IMR-90 (cell line): ENCODE data around the gene CCSER1. TPM values are rescaled to one million over a fixed set of nuclear protein-coding genes. Genes with fewer than 3 reads are reported as not detected.

Experiments used
- ATAC-seq: fragments of 200-7000 bp; cut with Tn5 transposase; 2 replicates; pipeline ENCODE4 v1.9.1; 2020; ENCODE audit warnings: low read depth, mild to moderate bottlenecking, moderate library complexity
- BruUV-seq: library from RNA; stranded (reverse); fragments of 400-500 nt; replicated peaks from 2 replicates; lab custom pipeline; 2021; lab: Mats Ljungman, UMichigan
- CTCF ChIA-PET: fragments of 300-600 bp; formaldehyde crosslinking; extraction: SDS; loops from one replicate; lab custom pipeline; 2021; ENCODE audit warnings: antibody characterized with exemption; lab: Yijun Ruan, JAX
- POLR2A ChIA-PET: fragments of 300-600 bp; sonication (Branson Sonifier 250); formaldehyde crosslinking; loops from one replicate; lab custom pipeline; 2022; ENCODE audit warnings: antibody characterized with exemption; ENCODE audit not compliant: unreplicated experiment; lab: Charles Lee
- DNase-seq: peaks from one replicate; pipeline ENCODE4 v3.0.0; 2013
- H2AFZ ChIP-seq: replicated peaks from 2 replicates; pipeline ENCODE3; 2013; ENCODE audit warnings: low read length, mild to moderate bottlenecking; ENCODE audit not compliant: poor library complexity
- H2AK5ac ChIP-seq: 2 replicates; pipeline ENCODE4 v1.6.1; 2013; ENCODE audit warnings: low read depth, low read length, inconsistent platforms
- H2AK9ac ChIP-seq: replicated peaks from 2 replicates; pipeline ENCODE3; 2013; ENCODE audit warnings: mild to moderate bottlenecking, low read depth, low read length, moderate library complexity; ENCODE audit not compliant: poor library complexity
- H2BK120ac ChIP-seq: 2 replicates; pipeline ENCODE4 v1.6.1; 2013; ENCODE audit warnings: low read depth, low read length, inconsistent platforms
- H2BK15ac ChIP-seq: 3 replicates; pipeline ENCODE4 v1.6.1; 2013; ENCODE audit warnings: low read depth, low read length, inconsistent platforms
- H2BK20ac ChIP-seq: 2 replicates; pipeline ENCODE4 v1.6.1; 2013; ENCODE audit warnings: low read depth, mild to moderate bottlenecking, inconsistent platforms, low read length, moderate library complexity
- H2BK5ac ChIP-seq: 2 replicates; pipeline ENCODE4 v1.6.1; 2013; ENCODE audit warnings: mild to moderate bottlenecking, low read depth, low read length, inconsistent platforms; ENCODE audit not compliant: poor library complexity, severe bottlenecking
- H3K14ac ChIP-seq: replicated peaks from 2 replicates; pipeline ENCODE4 v1.6.1; 2013; ENCODE audit warnings: low read depth, low read length, inconsistent platforms
- H3K18ac ChIP-seq: 2 replicates; pipeline ENCODE4 v1.6.1; 2013; ENCODE audit warnings: low read depth, low read length, control low read depth
- H3K23ac ChIP-seq: 2 replicates; pipeline ENCODE4 v1.6.1; 2013; ENCODE audit warnings: low read depth, low read length, inconsistent platforms
- H3K27ac ChIP-seq: 2 replicates; pipeline ENCODE4 v1.5.1; 2013; ENCODE audit warnings: mild to moderate bottlenecking, control low read depth, low read length; ENCODE audit not compliant: insufficient read depth
- H3K27me3 ChIP-seq: 2 replicates; pipeline ENCODE4 v1.6.1; 2013; ENCODE audit warnings: low read length; ENCODE audit not compliant: control insufficient read depth, insufficient read depth
- H3K36me3 ChIP-seq: 2 replicates; pipeline ENCODE4 v1.6.1; 2013; ENCODE audit warnings: low read length, mixed read lengths; ENCODE audit not compliant: control insufficient read depth, insufficient read depth
- H3K4ac ChIP-seq: 2 replicates; pipeline ENCODE4 v1.6.1; 2013; ENCODE audit warnings: low read depth, low read length, inconsistent platforms
- H3K4me1 ChIP-seq: 2 replicates; pipeline ENCODE4 v1.6.1; 2013; ENCODE audit warnings: low read length, mixed read lengths; ENCODE audit not compliant: control insufficient read depth, insufficient read depth
- H3K4me2 ChIP-seq: 2 replicates; pipeline ENCODE4 v1.6.1; 2013; ENCODE audit warnings: low read depth, mild to moderate bottlenecking, control low read depth, low read length, moderate library complexity
- H3K4me3 ChIP-seq: 2 replicates; pipeline ENCODE4 v1.5.1; 2013; ENCODE audit warnings: low read depth, mild to moderate bottlenecking, control low read depth, low read length, moderate library complexity; ENCODE audit not compliant: insufficient read depth
- H3K56ac ChIP-seq: 2 replicates; pipeline ENCODE4 v1.6.1; 2013; ENCODE audit warnings: low read length, inconsistent platforms; ENCODE audit not compliant: insufficient read depth; ENCODE audit errors: extremely low read depth
- H3K79me1 ChIP-seq, 2 experiments: 2 replicates each; pipeline ENCODE4 v1.6.1; 2013; ENCODE audit warnings: low read length in 2 of 2, inconsistent platforms in 1 of 2, low read depth in 1 of 2
- H3K9ac ChIP-seq: 2 replicates; pipeline ENCODE4 v1.6.1; 2013; ENCODE audit warnings: low read depth, low read length, control low read depth
- H3K9me1 ChIP-seq: 2 replicates; pipeline ENCODE4 v1.6.1; 2013; ENCODE audit warnings: low read length, inconsistent platforms; ENCODE audit not compliant: insufficient read depth
- H3K9me3 ChIP-seq: 2 replicates; pipeline ENCODE4 v1.6.1; 2013; ENCODE audit warnings: low read length; ENCODE audit not compliant: control insufficient read depth, insufficient read depth
- H4K20me1 ChIP-seq: 2 replicates; pipeline ENCODE4 v1.6.1; 2013; ENCODE audit warnings: low read length, inconsistent platforms; ENCODE audit not compliant: insufficient read depth
- H4K5ac ChIP-seq: 2 replicates; pipeline ENCODE4 v1.6.1; 2013; ENCODE audit warnings: mild to moderate bottlenecking, low read depth, low read length, control low read depth
- H4K8ac ChIP-seq, 2 experiments: 2 replicates each; pipeline ENCODE4 v1.6.1; 2013; ENCODE audit warnings: low read depth in 2 of 2, low read length in 2 of 2, control low read depth in 1 of 2, inconsistent platforms in 1 of 2
- H4K91ac ChIP-seq: 2 replicates; pipeline ENCODE4 v1.6.1; 2013; ENCODE audit warnings: low read depth, low read length, inconsistent platforms; ENCODE audit not compliant: insufficient read depth
- RCOR1 ChIP-seq: IDR thresholded peaks from 2 replicates; pipeline ENCODE4 v1.6.1; 2012; ENCODE audit warnings: mild to moderate bottlenecking, low read length, improper control_type of control experiment; ENCODE audit not compliant: insufficient replicate concordance
- WGBS, 2 experiments: methylation state at CpG; one replicate each; pipeline versions ENCODE4 v1.1.5 to v1.1.7; 2013; ENCODE audit warnings: missing lambda C conversion rate in 2 of 2; ENCODE audit not compliant: insufficient read length in 1 of 2; ENCODE audit errors: extremely low coverage in 2 of 2; 5-methylcytosine and 5-hydroxymethylcytosine counted together
- dilution Hi-C: fragments of 300-500 bp; cut with HindIII; formaldehyde crosslinking; loops from one replicate; pipeline ENCODE4 v1.14.3; 2018; ENCODE audit warnings: low sequenced_read_pairs; ENCODE audit not compliant: unreplicated experiment
- in situ Hi-C: fragments of 300-500 bp; cut with MboI; formaldehyde crosslinking; loops from 3 replicates; pipeline ENCODE4 v1.14.3; 2019; ENCODE audit warnings: low sequenced_read_pairs, inconsistent platforms, mixed read lengths
- intact Hi-C: fragments of 100-400 bp; cut with micrococcal nuclease; formaldehyde crosslinking; loops from 2 replicates; pipeline ENCODE4 v1.10.0; 2022
- polyA plus RNA-seq, 3 experiments: library from polyadenylated mRNA; depleted of rRNA; stranded (reverse); fragments of >200 nt; gene quantifications; 2 replicates each; pipeline ENCODE4 v1.2.3, GENCODE V29; 2012; ENCODE audit warnings: low replicate concordance in 1 of 3
- total RNA-seq: library from RNA; depleted of rRNA; stranded (reverse); fragments of >200 nt; gene quantifications from 2 replicates; pipeline ENCODE4 v1.2.3, GENCODE V29; 2012
- TF ChIP-seq, protein P1 (sequence below): conservative IDR thresholded peaks from 2 replicates; pipeline ENCODE4 v1.5.1; 2012; ENCODE audit warnings: mild to moderate bottlenecking, low read depth, low read length, improper control_type of control experiment

CCSER1 gene
- total and polyA plus RNA-seq, 2 of the 4 experiments (the other 2 are of a cell fraction), result not detected

DNA sequence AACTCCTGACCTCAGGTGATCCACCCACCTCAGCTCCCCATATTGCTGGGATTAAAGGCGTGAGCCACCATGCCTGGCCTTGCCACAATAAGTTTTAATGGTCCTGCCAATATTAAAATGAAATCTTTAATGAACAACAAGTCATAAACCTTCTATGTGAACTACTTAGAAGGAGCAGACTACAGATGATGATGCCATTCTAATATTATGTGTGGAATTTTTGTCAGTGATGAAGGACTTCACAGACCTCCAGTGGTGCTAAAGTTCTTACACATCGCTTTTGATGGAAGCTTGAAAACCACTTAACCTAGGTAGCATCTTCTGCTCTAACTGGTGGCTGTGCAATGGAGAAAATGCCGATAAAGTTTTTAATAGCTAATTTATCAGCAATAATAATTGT is 331.4 kb downstream of the CCSER1 start:
- no peak overlapping the region for H2AK5ac ChIP-seq
- no CpG with 5 or more reads among the region's 3 CpGs for WGBS, 2 experiments
- H4K91ac ChIP-seq, result no peak overlapping the region
- no peak overlapping the region for H3K27ac ChIP-seq
- H3K9me3 ChIP-seq, result peaks cover 9% of the 10 kb centered on the region
- no TSS peak for BruUV-seq
- H4K20me1 ChIP-seq, result no peaks in the 10 kb centered on the region
- H3K18ac ChIP-seq, result no peak overlapping the region
- H3K4ac ChIP-seq, result no peak overlapping the region
- CTCF ChIA-PET, result no interaction called here
- DNase-seq (no peak), ATAC-seq (no peak)
- no peak overlapping the region for H2AFZ ChIP-seq
- TF ChIP-seq, protein P1, sequence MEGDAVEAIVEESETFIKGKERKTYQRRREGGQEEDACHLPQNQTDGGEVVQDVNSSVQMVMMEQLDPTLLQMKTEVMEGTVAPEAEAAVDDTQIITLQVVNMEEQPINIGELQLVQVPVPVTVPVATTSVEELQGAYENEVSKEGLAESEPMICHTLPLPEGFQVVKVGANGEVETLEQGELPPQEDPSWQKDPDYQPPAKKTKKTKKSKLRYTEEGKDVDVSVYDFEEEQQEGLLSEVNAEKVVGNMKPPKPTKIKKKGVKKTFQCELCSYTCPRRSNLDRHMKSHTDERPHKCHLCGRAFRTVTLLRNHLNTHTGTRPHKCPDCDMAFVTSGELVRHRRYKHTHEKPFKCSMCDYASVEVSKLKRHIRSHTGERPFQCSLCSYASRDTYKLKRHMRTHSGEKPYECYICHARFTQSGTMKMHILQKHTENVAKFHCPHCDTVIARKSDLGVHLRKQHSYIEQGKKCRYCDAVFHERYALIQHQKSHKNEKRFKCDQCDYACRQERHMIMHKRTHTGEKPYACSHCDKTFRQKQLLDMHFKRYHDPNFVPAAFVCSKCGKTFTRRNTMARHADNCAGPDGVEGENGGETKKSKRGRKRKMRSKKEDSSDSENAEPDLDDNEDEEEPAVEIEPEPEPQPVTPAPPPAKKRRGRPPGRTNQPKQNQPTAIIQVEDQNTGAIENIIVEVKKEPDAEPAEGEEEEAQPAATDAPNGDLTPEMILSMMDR, result no peak
- no peak for TF ChIP-seq RCOR1
- H3K36me3 ChIP-seq, result no peaks in the 10 kb centered on the region
- intact Hi-C loops, result no loop called here
- no peak overlapping the region for H2BK120ac ChIP-seq
- H3K23ac ChIP-seq, result no peak overlapping the region
- H3K56ac ChIP-seq, result no peak overlapping the region
- H3K14ac ChIP-seq, result no peak overlapping the region
- H3K9ac ChIP-seq, result no peak overlapping the region
- dilution Hi-C loops, result no loop called here
- H2BK20ac ChIP-seq, result no peak overlapping the region
- no peaks in the 10 kb centered on the region for H3K9me1 ChIP-seq
- POLR2A ChIA-PET, result no interaction called here
- no peak overlapping the region for H3K4me2 ChIP-seq
- H4K5ac ChIP-seq, result no peak overlapping the region
- no peak overlapping the region for H2BK15ac ChIP-seq
- H3K27me3 ChIP-seq, result no peaks in the 10 kb centered on the region
- no peak overlapping the region for H2BK5ac ChIP-seq
- no peak overlapping the region for H2AK9ac ChIP-seq
- no peak overlapping the region for H4K8ac ChIP-seq
- H3K4me3 ChIP-seq, result no peak overlapping the region
- in situ Hi-C loops, result no loop called here
- H3K4me1 ChIP-seq, result no peaks in the 10 kb centered on the region
- H3K79me1 ChIP-seq, result no peaks in the 10 kb centered on the region
